T47D (cell line): ENCODE results near the gene SLC16A6.
"Not testable (repeated sequence)": the region's sequence is repeated elsewhere in the genome, so short reads cannot be mapped to it uniquely, and the experiment has no call there.

ENCODE experiments used
- DNase-seq, 2 experiments: peaks; one replicate each; pipeline versions ENCODE4 v3.0.0 to v3.0.0-alpha.2; 2011 to 2012; ENCODE audit warnings: low read depth in 1 of 2, low spot score in 1 of 2
- JUND ChIP-seq: IDR thresholded peaks from 2 replicates; pipeline ENCODE4 v1.6.1; 2012; ENCODE audit warnings: low read depth
- in situ Hi-C: cut with HindIII; loops from 2 replicates; pipeline ENCODE4 v1.10.0; 2016; ENCODE audit warnings: low sequenced_read_pairs, low pct_unique_long_range_greater_than_20kb

Gene SLC16A6

GRCh38 chr17:68246271-68247028 is 44.5 kb downstream of the SLC16A6 start:
- no peak for TF ChIP-seq JUND
- in situ Hi-C loops = no loop called here
- DNase-seq = no peak

GRCh38 chr17:68239632-68240366 is 51.1 kb downstream of the SLC16A6 start:
- in situ Hi-C loops = no loop called here
- no peak for TF ChIP-seq JUND

GRCh38 chr17:68238871-68239253 is 52.1 kb downstream of the SLC16A6 start:
- no peak for TF ChIP-seq JUND
- DNase-seq = no peak
- in situ Hi-C loops = no loop called here

More at GRCh38 chr17:68239632-68240366, 51.1 kb downstream of the SLC16A6 start:
- no peak for DNase-seq

- TF ChIP-seq JUND = no peak
- no peak for DNase-seq
- in situ Hi-C loops = no loop called here
These were observed 52.6 kb downstream of the SLC16A6 start for GRCh38 chr17:68238164-68238870.

GRCh38 chr17:68237369-68238163 is 53.4 kb downstream of the SLC16A6 start:
- in situ Hi-C loops, DNase-seq: not testable (repeated sequence)

GRCh38 chr17:68235336-68235791 is 55.6 kb downstream of the SLC16A6 start:
- in situ Hi-C loops, DNase-seq: not testable (repeated sequence)

GRCh38 chr17:68234726-68235335 is 56.1 kb downstream of the SLC16A6 start:
- DNase-seq, in situ Hi-C loops: not testable (repeated sequence)

GRCh38 chr17:68232741-68233140 is 58.2 kb downstream of the SLC16A6 start:
- DNase-seq, in situ Hi-C loops: not testable (repeated sequence)

GRCh38 chr17:68231541-68231940 is 59.4 kb downstream of the SLC16A6 start:
- no peak for DNase-seq
- in situ Hi-C loops = no loop called here
- no peak for TF ChIP-seq JUND

GRCh38 chr17:68231131-68231530 is 59.8 kb downstream of the SLC16A6 start:
- DNase-seq, in situ Hi-C loops: not testable (repeated sequence)

- no peak for TF ChIP-seq JUND
- DNase-seq = no peak
- in situ Hi-C loops = no loop called here
These were observed 61.3 kb downstream of the SLC16A6 start for GRCh38 chr17:68229619-68230018.
